GM18526 (cell line): ENCODE data around the gene AXL.

Experiments used
- POLR2A ChIP-seq: IDR thresholded peaks from 3 replicates; pipeline ENCODE4 v1.6.1; 2011; ENCODE audit not compliant: insufficient read length; ENCODE audit errors: extremely low read depth

AXL gene

GRCh38 chr19:41225238-41226052, 6.4 kb downstream of the AXL start:
- TF ChIP-seq POLR2A, result no peak

- TF ChIP-seq POLR2A, result no peak
Observed at GRCh38 chr19:41226053-41226873, 7.2 kb downstream of the AXL start.

- TF ChIP-seq POLR2A, result no peak
Observed at GRCh38 chr19:41226874-41227390, 7.9 kb downstream of the AXL start.

GRCh38 chr19:41228486-41228885, 9.5 kb downstream of the AXL start:
- no peak for TF ChIP-seq POLR2A

GRCh38 chr19:41230067-41230857, 11.2 kb downstream of the AXL start:
- no peak for TF ChIP-seq POLR2A

- no peak for TF ChIP-seq POLR2A
Observed at GRCh38 chr19:41232686-41233085, 13.7 kb downstream of the AXL start.

- no peak for TF ChIP-seq POLR2A
Observed at GRCh38 chr19:41233748-41234240, 14.8 kb downstream of the AXL start.

- TF ChIP-seq POLR2A, result no peak
Observed at GRCh38 chr19:41234512-41235168, 15.6 kb downstream of the AXL start.

GRCh38 chr19:41235480-41235879, 16.5 kb downstream of the AXL start:
- no peak for TF ChIP-seq POLR2A

GRCh38 chr19:41238244-41238643, 19.2 kb downstream of the AXL start:
- no peak for TF ChIP-seq POLR2A

- TF ChIP-seq POLR2A, result no peak
Observed at GRCh38 chr19:41239363-41239762, 20.3 kb downstream of the AXL start.

- TF ChIP-seq POLR2A, result no peak
Observed at GRCh38 chr19:41239961-41240574, 21.0 kb downstream of the AXL start.

- no peak for TF ChIP-seq POLR2A
Observed at GRCh38 chr19:41241859-41242258, 22.8 kb downstream of the AXL start.

- no peak for TF ChIP-seq POLR2A
Observed at GRCh38 chr19:41244117-41244516, 25.1 kb downstream of the AXL start.

- TF ChIP-seq POLR2A, result no peak
Observed at GRCh38 chr19:41245843-41246242, 26.8 kb downstream of the AXL start.

GRCh38 chr19:41248895-41249294, 29.9 kb downstream of the AXL start:
- TF ChIP-seq POLR2A, result no peak
